NCI-H2196 treated with DMSO at 0.1 percent for 48 hours (cell line): ENCODE data around the gene PAXX.

Source experiments
- DNase-seq: peaks from one replicate; lab custom pipeline; 2025; ENCODE audit not compliant: unreplicated experiment; lab: John Stamatoyannopoulos, UW

The PAXX gene

GRCh38 chr9:136980669-136981478 is 11.3 kb upstream of the PAXX start:
- DNase-seq: no peak

GRCh38 chr9:136981588-136982231 is 10.5 kb upstream of the PAXX start:
- DNase-seq: no peak

- DNase-seq: no peak
Observed at GRCh38 chr9:136982232-136983051, 9.8 kb upstream of the PAXX start, which contains the start of gene LCNL1. Gene LCNL1 (plus strand): TSS chr9:136982993. CDS start chr9:136983587, 594 bp downstream.

- no peak for DNase-seq
Observed at GRCh38 chr9:136983167-136983566, 9.1 kb upstream of the PAXX start.

GRCh38 chr9:136983656-136984314 is 8.4 kb upstream of the PAXX start:
- no peak for DNase-seq

- DNase-seq: no peak
Observed at GRCh38 chr9:136984464-136985026, 7.7 kb upstream of the PAXX start.

- no peak for DNase-seq
Observed at GRCh38 chr9:136985027-136985602, 7.1 kb upstream of the PAXX start.

- no peak for DNase-seq
Observed at GRCh38 chr9:136985853-136986252, 6.4 kb upstream of the PAXX start.

GRCh38 chr9:136988872-136989271 is 3.4 kb upstream of the PAXX start:
- DNase-seq: no peak

GRCh38 chr9:136990242-136990911 is 1.8 kb upstream of the PAXX start:
- DNase-seq: no peak

- DNase-seq: no peak
Observed at GRCh38 chr9:136992819-136993369, 672 bp downstream of the PAXX start.

GRCh38 chr9:136994180-136994887 is 2.1 kb downstream of the PAXX start:
- DNase-seq: no peak

- DNase-seq: no peak
Observed at GRCh38 chr9:136994888-136995230, 2.6 kb downstream of the PAXX start.

GRCh38 chr9:136995362-136995761 is 3.1 kb downstream of the PAXX start:
- DNase-seq: no peak

GRCh38 chr9:136995772-136996311 is 3.6 kb downstream of the PAXX start:
- DNase-seq: no peak

- DNase-seq: no peak
Observed at GRCh38 chr9:136996361-136997292, 4.4 kb downstream of the PAXX start, which contains the start of gene CLIC3. Gene CLIC3 (minus strand): TSS chr9:136996568. CDS start chr9:136996543, 25 bp downstream.

- DNase-seq: no peak
Observed at GRCh38 chr9:136997371-136997770, 5.1 kb downstream of the PAXX start.

GRCh38 chr9:136997830-136998234 is 5.6 kb downstream of the PAXX start:
- no peak for DNase-seq
